Astrocyte (in vitro differentiated cells and primary cell): ENCODE data around the gene CREB5. TPM values are rescaled to one million over a fixed set of nuclear protein-coding genes. Genes with fewer than 3 reads are reported as not detected.

Experiments used
- DNase-seq: peaks from one replicate; pipeline ENCODE4 v3.0.0-alpha.2; 2010; ENCODE audit warnings: low read depth
- FAIRE-seq: peaks from 2 replicates; lab custom pipeline; 2011; peaks lifted over from hg19 to GRCh38; lab: Jason Lieb, UNC
- H2AFZ ChIP-seq: 2 replicates; pipeline ENCODE4 v1.6.0; 2012; ENCODE audit warnings: low read depth, low read length, inconsistent platforms
- H3K27ac ChIP-seq: 2 replicates; pipeline ENCODE4 v1.5.1; 2011; ENCODE audit warnings: low read depth, low read length, inconsistent platforms
- H3K27me3 ChIP-seq: 2 replicates; pipeline ENCODE4 v1.6.0; 2011; ENCODE audit warnings: low read length, inconsistent platforms; ENCODE audit not compliant: insufficient read depth
- H3K36me3 ChIP-seq: 2 replicates; pipeline ENCODE4 v1.5.1; 2011; ENCODE audit warnings: low read length, inconsistent platforms; ENCODE audit not compliant: insufficient read depth
- H3K4me1 ChIP-seq: 2 replicates; pipeline ENCODE4 v1.5.1; 2011; ENCODE audit warnings: low read length, inconsistent platforms; ENCODE audit not compliant: insufficient read depth
- H3K4me2 ChIP-seq: 2 replicates; pipeline ENCODE4 v1.6.0; 2012; ENCODE audit warnings: low read length, inconsistent platforms
- H3K4me3 ChIP-seq: 2 replicates; pipeline ENCODE4 v1.5.1; 2011; ENCODE audit warnings: low read depth, mild to moderate bottlenecking, low read length, inconsistent platforms; ENCODE audit not compliant: insufficient read depth
- H3K79me2 ChIP-seq: 2 replicates; pipeline ENCODE4 v1.6.0; 2012; ENCODE audit warnings: mild to moderate bottlenecking, low read length, inconsistent platforms; ENCODE audit not compliant: insufficient read depth
- H3K9ac ChIP-seq: 2 replicates; pipeline ENCODE4 v1.6.0; 2012; ENCODE audit warnings: mild to moderate bottlenecking, low read length, inconsistent platforms
- H3K9me3 ChIP-seq: 2 replicates; pipeline ENCODE4 v1.5.1; 2012; ENCODE audit warnings: low read depth, mild to moderate bottlenecking, low read length, inconsistent platforms; ENCODE audit not compliant: insufficient read depth
- H4K20me1 ChIP-seq: 2 replicates; pipeline ENCODE4 v1.6.0; 2012; ENCODE audit warnings: low read length, inconsistent platforms; ENCODE audit not compliant: insufficient read depth
- H3K27ac Mint-ChIP-seq: one replicate; pipeline ENCODE4 v1.8.0; 2021; ENCODE audit warnings: mild to moderate bottlenecking, mixed read lengths; ENCODE audit not compliant: unreplicated experiment
- H3K27me3 Mint-ChIP-seq: one replicate; pipeline ENCODE4 v1.8.0; 2021; ENCODE audit warnings: low read depth, mixed read lengths; ENCODE audit not compliant: unreplicated experiment
- H3K36me3 Mint-ChIP-seq: one replicate; pipeline ENCODE4 v1.8.0; 2021; ENCODE audit warnings: low read depth, mixed read lengths; ENCODE audit not compliant: unreplicated experiment
- H3K4me1 Mint-ChIP-seq: one replicate; pipeline ENCODE4 v1.8.0; 2021; ENCODE audit warnings: low read depth, mixed read lengths; ENCODE audit not compliant: unreplicated experiment
- H3K4me3 Mint-ChIP-seq: one replicate; pipeline ENCODE4 v1.8.0; 2021; ENCODE audit warnings: mild to moderate bottlenecking, moderate library complexity, mixed read lengths; ENCODE audit not compliant: unreplicated experiment
- H3K9me3 Mint-ChIP-seq: one replicate; pipeline ENCODE4 v1.8.0; 2021; ENCODE audit warnings: mild to moderate bottlenecking, mixed read lengths; ENCODE audit not compliant: unreplicated experiment
- CTCF ChIP-seq: IDR thresholded peaks from 2 replicates; pipeline ENCODE4 v1.5.1; 2011; ENCODE audit warnings: low read depth, mild to moderate bottlenecking, inconsistent platforms, low read length, moderate library complexity; ENCODE audit not compliant: insufficient read depth
- EZH2 ChIP-seq: IDR thresholded peaks from 2 replicates; pipeline ENCODE4 v1.6.1; 2012; ENCODE audit warnings: mild to moderate bottlenecking, low read length, inconsistent platforms; ENCODE audit not compliant: insufficient read depth
- total RNA-seq: library from RNA; stranded (reverse); gene quantifications from 2 replicates; pipeline ENCODE4 v1.2.1, GENCODE V29; 2021

Gene CREB5
- total RNA-seq, 1 donor from 2014 or later: 25.4 TPM

- no peak for DNase-seq
- H3K4me3 Mint-ChIP-seq: no peak overlapping the region
- no peaks in the 10 kb centered on the region for H3K4me1 ChIP-seq
Observed at GRCh38 chr7:28382144-28382543, 30.2 kb upstream of the CREB5 start.

GRCh38 chr7:28383975-28384374, 28.3 kb upstream of the CREB5 start:
- no peaks in the 10 kb centered on the region for H3K79me2 ChIP-seq

More at GRCh38 chr7:28382144-28382543, 30.2 kb upstream of the CREB5 start:
- Mint-ChIP-seq H3K27ac (no peak overlapping the region), H3K4me1 (no peaks in the 10 kb centered on the region), H3K9me3 (peaks cover 2% of the 10 kb centered on the region), H3K36me3 (no peaks in the 10 kb centered on the region), H3K27me3 (no peaks in the 10 kb centered on the region)
- no peak for TF ChIP-seq EZH2
- no peak for TF ChIP-seq CTCF
- FAIRE-seq: no peak
- no peak overlapping the region for H3K27ac ChIP-seq
- peaks cover 12% of the 10 kb centered on the region for H3K27me3 ChIP-seq
- no peaks in the 10 kb centered on the region for H3K36me3 ChIP-seq
- no peaks in the 10 kb centered on the region for H3K9me3 ChIP-seq
- H2AFZ ChIP-seq: no peak overlapping the region
- H3K79me2 ChIP-seq: no peaks in the 10 kb centered on the region
- no peak overlapping the region for H3K4me3 ChIP-seq
- H3K9ac ChIP-seq: no peak overlapping the region
- no peak overlapping the region for H3K4me2 ChIP-seq
- no peaks in the 10 kb centered on the region for H4K20me1 ChIP-seq

More at GRCh38 chr7:28383975-28384374, 28.3 kb upstream of the CREB5 start:
- H3K27ac Mint-ChIP-seq: no peak overlapping the region
- Histone ChIP-seq H3K27me3 (peaks cover 12% of the 10 kb centered on the region), H3K27ac (no peak overlapping the region), H3K4me2 (no peak overlapping the region), H3K9ac (no peak overlapping the region), H2AFZ (no peak overlapping the region), H3K4me3 (no peak overlapping the region), H3K9me3 (no peaks in the 10 kb centered on the region), H4K20me1 (no peaks in the 10 kb centered on the region), H3K4me1 (no peaks in the 10 kb centered on the region), H3K36me3 (no peaks in the 10 kb centered on the region)
- FAIRE-seq (no peak), DNase-seq (no peak)
- H3K27me3 Mint-ChIP-seq: peaks cover 5% of the 10 kb centered on the region
- no peak overlapping the region for H3K4me3 Mint-ChIP-seq
- peaks cover 2% of the 10 kb centered on the region for H3K9me3 Mint-ChIP-seq
- TF ChIP-seq EZH2 (no peak), CTCF (no peak)
- no peaks in the 10 kb centered on the region for H3K4me1 Mint-ChIP-seq
- H3K36me3 Mint-ChIP-seq: no peaks in the 10 kb centered on the region
